H1 (cell line): ENCODE data around the gene ACTR3C. TPM values are rescaled to one million over a fixed set of nuclear protein-coding genes. Genes with fewer than 3 reads are reported as not detected.

Experiments
- CTCF ChIA-PET: fragments of 300-600 bp; sonication (Branson Sonifier 250); formaldehyde crosslinking; loops from one replicate; lab custom pipeline; 2021; ENCODE audit not compliant: partially characterized antibody; lab: Charles Lee
- POLR2A ChIA-PET: fragments of 300-600 bp; sonication (Branson Sonifier 250); formaldehyde crosslinking; loops from one replicate; lab custom pipeline; 2021; ENCODE audit warnings: inconsistent platforms; ENCODE audit not compliant: partially characterized antibody; lab: Charles Lee
- DNase-seq, 2 experiments: peaks; one replicate each; pipeline versions ENCODE4 v3.0.0 to v3.0.0-alpha.2; 2010 to 2022; ENCODE audit warnings: low spot score in 2 of 2, low read depth in 1 of 2, mixed read lengths in 1 of 2
- FAIRE-seq: peaks from 2 replicates; lab custom pipeline; 2011; peaks lifted over from hg19 to GRCh38; lab: Jason Lieb, UNC
- H2AFZ ChIP-seq: 2 replicates; pipeline ENCODE4 v1.8.1; 2012; ENCODE audit warnings: low read length, inconsistent platforms
- H2AK5ac ChIP-seq: 2 replicates; pipeline ENCODE4 v1.6.1; 2013; ENCODE audit warnings: low read depth, low read length
- H2BK120ac ChIP-seq: replicated peaks from 2 replicates; pipeline ENCODE3; 2013; ENCODE audit warnings: low read depth, low read length, inconsistent platforms
- H2BK12ac ChIP-seq: 2 replicates; pipeline ENCODE4 v1.6.1; 2013; ENCODE audit warnings: low read depth, low read length
- H2BK15ac ChIP-seq: 2 replicates; pipeline ENCODE4 v1.6.1; 2013; ENCODE audit warnings: low read length
- H2BK20ac ChIP-seq: 2 replicates; pipeline ENCODE4 v1.6.1; 2013; ENCODE audit warnings: low read length
- H2BK5ac ChIP-seq: 2 replicates; pipeline ENCODE4 v1.6.1; 2013; ENCODE audit warnings: low read depth, low read length
- H3K14ac ChIP-seq: 2 replicates; pipeline ENCODE4 v1.6.1; 2013; ENCODE audit warnings: inconsistent platforms; ENCODE audit not compliant: insufficient read length
- H3K18ac ChIP-seq: 2 replicates; pipeline ENCODE4 v1.6.1; 2013; ENCODE audit warnings: low read length; ENCODE audit errors: extremely low read depth
- H3K23ac ChIP-seq: 2 replicates; pipeline ENCODE4 v1.6.1; 2013; ENCODE audit warnings: inconsistent platforms; ENCODE audit not compliant: insufficient read length
- H3K23me2 ChIP-seq: 2 replicates; pipeline ENCODE4 v1.6.1; 2013; ENCODE audit warnings: low read depth, low read length
- H3K27ac ChIP-seq: 2 replicates; pipeline ENCODE4 v1.6.1; 2011; ENCODE audit warnings: low read depth, low read length, inconsistent platforms
- H3K27me3 ChIP-seq, 4 experiments: replicated peaks in 1 of 4; 1 replicate in 1 of 4; 2 replicates in 3 of 4; pipeline versions ENCODE4 v1.6.1 to v1.8.1; 2011 to 2013; ENCODE audit warnings: low read length in 3 of 4, mild to moderate bottlenecking in 3 of 4, inconsistent platforms in 2 of 4, mixed read lengths in 2 of 4, moderate library complexity in 1 of 4; ENCODE audit not compliant: control insufficient read depth in 3 of 4, insufficient read depth in 3 of 4; ENCODE audit errors: extremely low read depth in 1 of 4
- H3K36me3 ChIP-seq, 4 experiments: 2 replicates each; pipeline versions ENCODE4 v1.6.1 to v1.8.1; 2011 to 2013; ENCODE audit warnings: mild to moderate bottlenecking in 4 of 4, low read length in 3 of 4, moderate library complexity in 2 of 4, control low read depth in 1 of 4, inconsistent platforms in 1 of 4; ENCODE audit not compliant: insufficient read depth in 4 of 4, control insufficient read depth in 2 of 4
- H3K4ac ChIP-seq: replicated peaks from 2 replicates; pipeline ENCODE3; 2013; ENCODE audit warnings: low read length, low read depth, mixed read lengths, inconsistent platforms; ENCODE audit not compliant: insufficient read length
- H3K4me1 ChIP-seq, 4 experiments: replicated peaks in 1 of 4; 1 replicate in 1 of 4; 2 replicates in 3 of 4; pipeline versions ENCODE4 v1.6.1 to v1.8.1; 2011 to 2013; ENCODE audit warnings: low read length in 3 of 4, inconsistent platforms in 2 of 4, mixed read lengths in 1 of 4; ENCODE audit not compliant: insufficient read depth in 4 of 4, control insufficient read depth in 3 of 4
- H3K4me2 ChIP-seq, 2 experiments: 2 replicates each; pipeline versions ENCODE4 v1.6.1 to v1.8.1; 2011 to 2013; ENCODE audit warnings: low read depth in 2 of 2, low read length in 2 of 2, control low read depth in 1 of 2, inconsistent platforms in 1 of 2, mild to moderate bottlenecking in 1 of 2; ENCODE audit not compliant: insufficient read depth in 1 of 2
- H3K4me3 ChIP-seq, 4 experiments: fragments of 200-600, 300-600 bp in 1 of 4; sonication (generic), shearing (Covaris generic), sonication (Bioruptor Twin) in 1 of 4; 2 replicates each; pipeline versions ENCODE4 v1.5.1 to v1.8.1; 2011 to 2016; ENCODE audit warnings: low read length in 4 of 4, low read depth in 3 of 4, control low read depth in 2 of 4, inconsistent platforms in 2 of 4, mild to moderate bottlenecking in 2 of 4, mixed read lengths in 1 of 4, moderate library complexity in 1 of 4; ENCODE audit not compliant: insufficient read depth in 2 of 4; ENCODE audit errors: extremely low read depth in 1 of 4
- H3K56ac ChIP-seq: replicated peaks from 2 replicates; pipeline ENCODE3; 2013; ENCODE audit warnings: low read depth, mild to moderate bottlenecking, mixed read lengths, low read length, inconsistent platforms; ENCODE audit not compliant: insufficient read length
- H3K79me1 ChIP-seq: 2 replicates; pipeline ENCODE4 v1.6.1; 2013; ENCODE audit warnings: low read depth, low read length, control low read depth
- H3K79me2 ChIP-seq, 2 experiments: 2 replicates each; pipeline versions ENCODE4 v1.6.1 to v1.8.1; 2012 to 2013; ENCODE audit warnings: low read length in 2 of 2, mild to moderate bottlenecking in 2 of 2, inconsistent platforms in 1 of 2; ENCODE audit not compliant: insufficient read depth in 2 of 2, control insufficient read depth in 1 of 2
- H3K9ac ChIP-seq, 4 experiments: replicated peaks in 1 of 4; 1 replicate in 1 of 4; 2 replicates in 3 of 4; pipeline versions ENCODE4 v1.6.1 to v1.8.1; 2011 to 2013; ENCODE audit warnings: low read depth in 3 of 4, low read length in 3 of 4, control low read depth in 2 of 4, mild to moderate bottlenecking in 2 of 4, moderate library complexity in 2 of 4, inconsistent platforms in 1 of 4; ENCODE audit errors: extremely low read depth in 1 of 4
- H3K9me3 ChIP-seq, 2 experiments: 2 replicates each; pipeline versions ENCODE4 v1.6.1 to v1.8.1; 2012 to 2013; ENCODE audit warnings: mild to moderate bottlenecking in 2 of 2, moderate library complexity in 2 of 2, control low read depth in 1 of 2, inconsistent platforms in 1 of 2, low read depth in 1 of 2, low read length in 1 of 2, mixed read lengths in 1 of 2; ENCODE audit not compliant: insufficient read depth in 2 of 2
- H4K20me1 ChIP-seq, 2 experiments: replicated peaks in 1 of 2; 2 replicates each; pipeline versions ENCODE3 to v1.8.1; 2011 to 2013; ENCODE audit warnings: inconsistent platforms in 2 of 2, low read length in 2 of 2, mild to moderate bottlenecking in 1 of 2; ENCODE audit not compliant: insufficient read depth in 2 of 2, control insufficient read depth in 1 of 2
- H4K5ac ChIP-seq: 2 replicates; pipeline ENCODE4 v1.6.1; 2013; ENCODE audit warnings: low read length, low read depth, mixed read lengths, inconsistent platforms; ENCODE audit not compliant: insufficient read length
- H4K8ac ChIP-seq: 2 replicates; pipeline ENCODE4 v1.8.0; 2013; ENCODE audit warnings: mild to moderate bottlenecking, moderate library complexity, low read length, inconsistent platforms; ENCODE audit not compliant: insufficient read depth; ENCODE audit errors: extremely low read depth
- H4K91ac ChIP-seq: replicated peaks from 2 replicates; pipeline ENCODE3; 2013; ENCODE audit warnings: low read length, mixed read lengths, inconsistent platforms; ENCODE audit not compliant: insufficient read length
- SIX5 ChIP-seq: IDR thresholded peaks from 2 replicates; pipeline ENCODE4 v1.6.1; 2011; ENCODE audit warnings: mild to moderate bottlenecking, low read depth, low read length
- WGBS, 2 experiments: shearing (Covaris generic) in 1 of 2; methylation state at CpG; one replicate each; pipeline versions ENCODE4 v1.1.6 to v1.1.7; 2013 to 2015; ENCODE audit warnings: low lambda C conversion rate in 2 of 2, mixed read lengths in 2 of 2, inconsistent platforms in 1 of 2, low coverage in 1 of 2, missing lambda C conversion rate in 1 of 2; ENCODE audit not compliant: insufficient replicate concordance in 2 of 2, insufficient coverage in 1 of 2, insufficient read length in 1 of 2; ENCODE audit errors: extremely low coverage in 1 of 2, missing lambda C conversion rate in 1 of 2; 5-methylcytosine and 5-hydroxymethylcytosine counted together
- polyA plus RNA-seq, 7 experiments: library from polyadenylated mRNA; depleted of rRNA in 3 of 7; stranded (reverse) in 5 of 7; unstranded in 2 of 7; fragments of >200 nt in 5 of 7; fragments of 200-250 nt in 2 of 7; gene quantifications; 1 replicate in 5 of 7; 2 replicates in 1 of 7; 4 replicates in 1 of 7; pipeline versions ENCODE4 v1.2.1 to v1.2.3, GENCODE V29; 2011 to 2013; ENCODE audit warnings: missing spikeins in 2 of 7, mixed read lengths in 2 of 7
- total RNA-seq: library from RNA; stranded (reverse); fragmentation: NEBNext Ultra II Directional; extraction: Animal tissue kit (Norgen Biotek cat#: 25700); gene quantifications from 2 replicates; pipeline ENCODE4 v1.2.1, GENCODE V29; 2021

The ACTR3C gene
- total and polyA plus RNA-seq, 2 of the 8 experiments (the other 6 are each of a cell fraction or from before 2014, with no cell fraction given), result 1.5 TPM; not detected in 1

DNA sequence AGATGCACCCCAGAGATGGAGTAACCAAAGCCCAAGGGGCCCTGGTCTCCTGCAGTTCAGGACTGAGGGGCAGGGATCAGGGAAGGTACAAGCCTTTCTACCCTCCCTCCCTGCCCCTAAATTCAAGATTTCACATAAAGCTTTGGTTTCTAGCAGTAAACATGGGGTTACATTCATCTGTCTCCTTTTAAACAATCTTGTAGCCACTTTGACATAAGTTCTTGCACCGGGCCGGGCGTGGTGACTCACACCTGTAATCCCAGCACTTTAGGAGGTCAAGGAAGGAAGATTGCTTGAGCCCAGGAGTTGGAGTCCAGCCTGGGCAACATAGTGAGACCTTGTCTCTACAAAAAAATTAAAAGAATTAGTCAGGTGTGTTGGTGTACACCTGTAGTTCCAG lies 4.0 kb upstream of the ACTR3C start:
- no peak overlapping the region for H3K14ac ChIP-seq
- H4K20me1 ChIP-seq, result no peaks in the 10 kb centered on the region
- no peak overlapping the region for H3K18ac ChIP-seq
- H4K91ac ChIP-seq, result no peak overlapping the region
- no peaks in the 10 kb centered on the region for H3K9me3 ChIP-seq
- H2BK120ac ChIP-seq, result no peak overlapping the region
- H4K8ac ChIP-seq, result no peak overlapping the region
- H3K23ac ChIP-seq, result no peak overlapping the region
- TF ChIP-seq SIX5, result no peak
- peaks cover 3 to 12% (median 8%) of the 10 kb centered on the region in 4 experiments; a peak in 6 of 8 replicates for H3K36me3 ChIP-seq
- 100% methylated on average over 3 of the region's 3 CpGs; no CpG with 5 or more reads in 1 of the 2 experiments for WGBS, 2 experiments
- POLR2A ChIA-PET, result interaction anchor here (1.4 kb wide), 1 partner anchor 75 kb away, joined by 4 read pairs; no protein-coding TSS in a partner anchor
- CTCF ChIA-PET, result interaction anchor here (0.9 to 1.9 kb wide), 4 partner anchors 8 to 75 kb away, joined by 3 to 6 read pairs (median 4); no protein-coding TSS in a partner anchor
- no peak for FAIRE-seq
- no peak overlapping the region for H2BK12ac ChIP-seq
- no peaks in the 10 kb centered on the region; a peak in 1 of 7 replicates for H3K27me3 ChIP-seq
- H3K79me2 ChIP-seq, result peaks cover 0 to 22% of the 10 kb centered on the region in 2 experiments; a peak in 1 of 4 replicates
- no peak overlapping the region for H2BK15ac ChIP-seq
- H2BK5ac ChIP-seq, result no peak overlapping the region
- 0 out of 2 replicates have a peak, but pooled peaks cover 1% of the 10 kb centered on the region for H3K23me2 ChIP-seq
- H3K56ac ChIP-seq, result no peak overlapping the region
- no peak overlapping the region for H3K4ac ChIP-seq
- H2AK5ac ChIP-seq, result no peak overlapping the region
- H2AFZ ChIP-seq, result no peak overlapping the region
- peaks cover 2% of the 10 kb centered on the region; the same call in 1 of the 2 replicates for H3K79me1 ChIP-seq
- DNase-seq, result no peak
- H4K5ac ChIP-seq, result no peak overlapping the region
- H3K9ac ChIP-seq, result no peak overlapping the region
- H2BK20ac ChIP-seq, result no peak overlapping the region
- no peak overlapping the region for H3K4me3 ChIP-seq
- H3K27ac ChIP-seq, result no peak overlapping the region
- H3K4me2 ChIP-seq, result no peak overlapping the region
- H3K4me1 ChIP-seq, result peaks cover 13 to 31% (median 26%) of the 10 kb centered on the region in 4 experiments
